HG03097 (cell line): ENCODE measurements around the gene TSHR.

Experiments used
- ATAC-seq: cut with Tn5 transposase; IDR thresholded peaks from one replicate; pipeline ENCODE4 v1.9.1; 2021; ENCODE audit not compliant: unreplicated experiment, low FRiP score

The TSHR gene

GRCh38 chr14:81125536-81125935 lies 170.1 kb downstream of the TSHR start:
- ATAC-seq, result no peak

- no peak for ATAC-seq
Observed at GRCh38 chr14:81127785-81128184, 172.4 kb downstream of the TSHR start.

- no peak for ATAC-seq
Observed at GRCh38 chr14:81129242-81129641, 173.8 kb downstream of the TSHR start.

GRCh38 chr14:81132468-81132867 lies 177.0 kb downstream of the TSHR start:
- no peak for ATAC-seq

- ATAC-seq, result no peak
Observed at GRCh38 chr14:81133400-81133799, 178.0 kb downstream of the TSHR start.

GRCh38 chr14:81137316-81137715 lies 181.9 kb downstream of the TSHR start:
- ATAC-seq, result no peak

GRCh38 chr14:81138429-81138828 lies 183.0 kb downstream of the TSHR start:
- ATAC-seq, result no peak

GRCh38 chr14:81141426-81141825 lies 186.0 kb downstream of the TSHR start:
- ATAC-seq, result no peak

- no peak for ATAC-seq
Observed at GRCh38 chr14:81143793-81144192, 188.4 kb downstream of the TSHR start.

- no peak for ATAC-seq
Observed at GRCh38 chr14:81144824-81145603, 189.6 kb downstream of the TSHR start.

- no peak for ATAC-seq
Observed at GRCh38 chr14:81147140-81147897, 191.9 kb downstream of the TSHR start.

GRCh38 chr14:81148635-81149034 lies 193.2 kb downstream of the TSHR start:
- no peak for ATAC-seq

GRCh38 chr14:81153187-81153586 lies 197.8 kb downstream of the TSHR start:
- ATAC-seq, result no peak

GRCh38 chr14:81157431-81157830 lies 202.0 kb downstream of the TSHR start:
- ATAC-seq, result no peak

- ATAC-seq, result no peak
Observed at GRCh38 chr14:81161088-81161487, 205.7 kb downstream of the TSHR start.

GRCh38 chr14:81161749-81162148 lies 206.3 kb downstream of the TSHR start:
- no peak for ATAC-seq

- ATAC-seq, result no peak
Observed at GRCh38 chr14:81162941-81163340, 207.5 kb downstream of the TSHR start.

- ATAC-seq, result peak; percentile 88
Observed at GRCh38 chr14:81164167-81164774, 208.8 kb downstream of the TSHR start.

GRCh38 chr14:81165188-81165587 lies 209.8 kb downstream of the TSHR start:
- ATAC-seq, result no peak

GRCh38 chr14:81166121-81166520 lies 210.7 kb downstream of the TSHR start:
- no peak for ATAC-seq

- ATAC-seq, result no peak
Observed at GRCh38 chr14:81169267-81169666, 213.8 kb downstream of the TSHR start.

- peak; percentile 10 for ATAC-seq
Observed at GRCh38 chr14:81169711-81170103, 214.3 kb downstream of the TSHR start.
